ENCODE results near the gene DOCK2.
"Not testable (repeated sequence)": the region's sequence is repeated elsewhere in the genome, so short reads cannot be mapped to it uniquely, and the experiment has no call there.

The DOCK2 gene

GRCh38 chr5:170087168-170087817 lies 450.2 kb downstream of the DOCK2 start:
- no peak overlapping the region for H3K4me3 ChIP-seq (ENCODE audit: low read depth in 1 of 2, low read length in 2 of 2)
- H3K9me3 ChIP-seq (ENCODE audit: low read length) = no peaks in the 10 kb centered on the region
- no peaks in the 10 kb centered on the region for H3K27me3 ChIP-seq (ENCODE audit: control insufficient read depth in 1 of 2, insufficient read depth in 2 of 2, low read length in 2 of 2)
- no peaks in the 10 kb centered on the region for H3K4me1 ChIP-seq (ENCODE audit: insufficient read depth, low read length)
- H3K27ac ChIP-seq (ENCODE audit: low read depth, low read length) = no peak overlapping the region
- H3K9ac ChIP-seq (ENCODE audit: low read length) = no peak overlapping the region
- no peaks in the 10 kb centered on the region for H3K36me3 ChIP-seq (ENCODE audit: insufficient read depth, low read length)

- Histone ChIP-seq H3K36me3 (ENCODE audit: insufficient read depth, low read length) (no peaks in the 10 kb centered on the region), H3K9me3 (ENCODE audit: low read length) (no peaks in the 10 kb centered on the region), H3K27ac (ENCODE audit: low read depth, low read length) (no peak overlapping the region), H3K4me3 (ENCODE audit: low read depth in 1 of 2, low read length in 2 of 2) (no peak overlapping the region), H3K4me1 (ENCODE audit: insufficient read depth, low read length) (no peaks in the 10 kb centered on the region), H3K9ac (ENCODE audit: low read length) (no peak overlapping the region), H3K27me3 (ENCODE audit: control insufficient read depth in 1 of 2, insufficient read depth in 2 of 2, low read length in 2 of 2) (no peaks in the 10 kb centered on the region)
These were observed 455.5 kb downstream of the DOCK2 start for GRCh38 chr5:170092455-170093101.

GRCh38 chr5:170094329-170094728 lies 457.3 kb downstream of the DOCK2 start:
- not testable (repeated sequence) for H3K9me3 ChIP-seq (ENCODE audit: low read length); H3K27ac ChIP-seq (ENCODE audit: low read depth, low read length); H3K9ac ChIP-seq (ENCODE audit: low read length); H3K4me3 ChIP-seq (ENCODE audit: low read depth in 1 of 2, low read length in 2 of 2); H3K27me3 ChIP-seq (ENCODE audit: control insufficient read depth in 1 of 2, insufficient read depth in 2 of 2, low read length in 2 of 2); H3K4me1 ChIP-seq (ENCODE audit: insufficient read depth, low read length); H3K36me3 ChIP-seq (ENCODE audit: insufficient read depth, low read length)

- Histone ChIP-seq H3K9me3 (ENCODE audit: low read length) (no peaks in the 10 kb centered on the region), H3K27me3 (ENCODE audit: control insufficient read depth in 1 of 2, insufficient read depth in 2 of 2, low read length in 2 of 2) (no peaks in the 10 kb centered on the region), H3K36me3 (ENCODE audit: insufficient read depth, low read length) (no peaks in the 10 kb centered on the region), H3K4me1 (ENCODE audit: insufficient read depth, low read length) (no peaks in the 10 kb centered on the region), H3K4me3 (ENCODE audit: low read depth in 1 of 2, low read length in 2 of 2) (no peak overlapping the region), H3K9ac (ENCODE audit: low read length) (no peak overlapping the region), H3K27ac (ENCODE audit: low read depth, low read length) (no peak overlapping the region)
These were observed 458.6 kb downstream of the DOCK2 start for GRCh38 chr5:170095646-170096045.

GRCh38 chr5:170097934-170098333 lies 460.9 kb downstream of the DOCK2 start:
- Histone ChIP-seq H3K36me3 (ENCODE audit: insufficient read depth, low read length) (no peaks in the 10 kb centered on the region), H3K4me3 (ENCODE audit: low read depth in 1 of 2, low read length in 2 of 2) (no peak overlapping the region), H3K9me3 (ENCODE audit: low read length) (no peaks in the 10 kb centered on the region), H3K4me1 (ENCODE audit: insufficient read depth, low read length) (no peaks in the 10 kb centered on the region), H3K27ac (ENCODE audit: low read depth, low read length) (no peak overlapping the region), H3K27me3 (ENCODE audit: control insufficient read depth in 1 of 2, insufficient read depth in 2 of 2, low read length in 2 of 2) (no peaks in the 10 kb centered on the region), H3K9ac (ENCODE audit: low read length) (no peak overlapping the region)

- no peaks in the 10 kb centered on the region for H3K9me3 ChIP-seq (ENCODE audit: low read length)
- no peak overlapping the region for H3K9ac ChIP-seq (ENCODE audit: low read length)
- no peaks in the 10 kb centered on the region for H3K36me3 ChIP-seq (ENCODE audit: insufficient read depth, low read length)
- H3K4me1 ChIP-seq (ENCODE audit: insufficient read depth, low read length) = no peaks in the 10 kb centered on the region
- no peaks in the 10 kb centered on the region for H3K27me3 ChIP-seq (ENCODE audit: control insufficient read depth in 1 of 2, insufficient read depth in 2 of 2, low read length in 2 of 2)
- H3K4me3 ChIP-seq (ENCODE audit: low read depth in 1 of 2, low read length in 2 of 2) = no peak overlapping the region
- no peak overlapping the region for H3K27ac ChIP-seq (ENCODE audit: low read depth, low read length)
These were observed 463.2 kb downstream of the DOCK2 start for GRCh38 chr5:170100066-170100943.

- H3K4me3 ChIP-seq (ENCODE audit: low read depth in 1 of 2, low read length in 2 of 2) = no peak overlapping the region
- H3K9ac ChIP-seq (ENCODE audit: low read length) = no peak overlapping the region
- no peaks in the 10 kb centered on the region for H3K36me3 ChIP-seq (ENCODE audit: insufficient read depth, low read length)
- H3K9me3 ChIP-seq (ENCODE audit: low read length) = no peaks in the 10 kb centered on the region
- no peaks in the 10 kb centered on the region for H3K27me3 ChIP-seq (ENCODE audit: control insufficient read depth in 1 of 2, insufficient read depth in 2 of 2, low read length in 2 of 2)
- no peak overlapping the region for H3K27ac ChIP-seq (ENCODE audit: low read depth, low read length)
- H3K4me1 ChIP-seq (ENCODE audit: insufficient read depth, low read length) = no peaks in the 10 kb centered on the region
These were observed 466.4 kb downstream of the DOCK2 start for GRCh38 chr5:170103447-170103846.

- no peaks in the 10 kb centered on the region for H3K27me3 ChIP-seq (ENCODE audit: control insufficient read depth in 1 of 2, insufficient read depth in 2 of 2, low read length in 2 of 2)
- H3K36me3 ChIP-seq (ENCODE audit: insufficient read depth, low read length) = no peaks in the 10 kb centered on the region
- H3K4me3 ChIP-seq (ENCODE audit: low read depth in 1 of 2, low read length in 2 of 2) = no peak overlapping the region
- H3K4me1 ChIP-seq (ENCODE audit: insufficient read depth, low read length) = no peaks in the 10 kb centered on the region
- H3K9me3 ChIP-seq (ENCODE audit: low read length) = no peaks in the 10 kb centered on the region
- no peak overlapping the region for H3K9ac ChIP-seq (ENCODE audit: low read length)
- no peak overlapping the region for H3K27ac ChIP-seq (ENCODE audit: low read depth, low read length)
These were observed 467.2 kb downstream of the DOCK2 start for GRCh38 chr5:170104299-170104698.

GRCh38 chr5:170104710-170105109 lies 467.6 kb downstream of the DOCK2 start:
- Histone ChIP-seq H3K4me1 (ENCODE audit: insufficient read depth, low read length) (no peaks in the 10 kb centered on the region), H3K9me3 (ENCODE audit: low read length) (no peaks in the 10 kb centered on the region), H3K27me3 (ENCODE audit: control insufficient read depth in 1 of 2, insufficient read depth in 2 of 2, low read length in 2 of 2) (no peaks in the 10 kb centered on the region), H3K4me3 (ENCODE audit: low read depth in 1 of 2, low read length in 2 of 2) (no peak overlapping the region), H3K9ac (ENCODE audit: low read length) (no peak overlapping the region), H3K27ac (ENCODE audit: low read depth, low read length) (no peak overlapping the region), H3K36me3 (ENCODE audit: insufficient read depth, low read length) (no peaks in the 10 kb centered on the region)

GRCh38 chr5:170105642-170106611 lies 468.9 kb downstream of the DOCK2 start, which contains the start of gene FOXI1:
Gene FOXI1 (plus strand): TSS chr5:170105897. CDS start chr5:170105958, 61 bp downstream.
- Histone ChIP-seq H3K4me1 (ENCODE audit: insufficient read depth, low read length) (no peaks in the 10 kb centered on the region), H3K36me3 (ENCODE audit: insufficient read depth, low read length) (no peaks in the 10 kb centered on the region), H3K4me3 (ENCODE audit: low read depth in 1 of 2, low read length in 2 of 2) (no peak within 1 kb of the TSS), H3K9me3 (ENCODE audit: low read length) (no peaks in the 10 kb centered on the region), H3K9ac (ENCODE audit: low read length) (no peak within 1 kb of the TSS), H3K27ac (ENCODE audit: low read depth, low read length) (no peak within 1 kb of the TSS), H3K27me3 (ENCODE audit: control insufficient read depth in 1 of 2, insufficient read depth in 2 of 2, low read length in 2 of 2) (no peaks in the 10 kb centered on the region)

GRCh38 chr5:170107674-170108073 lies 470.6 kb downstream of the DOCK2 start:
- Histone ChIP-seq H3K4me1 (ENCODE audit: insufficient read depth, low read length) (no peaks in the 10 kb centered on the region), H3K9me3 (ENCODE audit: low read length) (no peaks in the 10 kb centered on the region), H3K4me3 (ENCODE audit: low read depth in 1 of 2, low read length in 2 of 2) (no peak overlapping the region), H3K27me3 (ENCODE audit: control insufficient read depth in 1 of 2, insufficient read depth in 2 of 2, low read length in 2 of 2) (no peaks in the 10 kb centered on the region), H3K27ac (ENCODE audit: low read depth, low read length) (no peak overlapping the region), H3K36me3 (ENCODE audit: insufficient read depth, low read length) (no peaks in the 10 kb centered on the region), H3K9ac (ENCODE audit: low read length) (no peak overlapping the region)

All from muscle layer of colon (tissue), 2 donors.